ENCODE measurements around the gene PPP1R14C. TPM values are rescaled to one million over a fixed set of nuclear protein-coding genes. Genes with fewer than 3 reads are reported as not detected.

The PPP1R14C gene
- total RNA-seq, 4 donors from 2014 or later: 34.7 to 102 (median 79.7) TPM

DNA sequence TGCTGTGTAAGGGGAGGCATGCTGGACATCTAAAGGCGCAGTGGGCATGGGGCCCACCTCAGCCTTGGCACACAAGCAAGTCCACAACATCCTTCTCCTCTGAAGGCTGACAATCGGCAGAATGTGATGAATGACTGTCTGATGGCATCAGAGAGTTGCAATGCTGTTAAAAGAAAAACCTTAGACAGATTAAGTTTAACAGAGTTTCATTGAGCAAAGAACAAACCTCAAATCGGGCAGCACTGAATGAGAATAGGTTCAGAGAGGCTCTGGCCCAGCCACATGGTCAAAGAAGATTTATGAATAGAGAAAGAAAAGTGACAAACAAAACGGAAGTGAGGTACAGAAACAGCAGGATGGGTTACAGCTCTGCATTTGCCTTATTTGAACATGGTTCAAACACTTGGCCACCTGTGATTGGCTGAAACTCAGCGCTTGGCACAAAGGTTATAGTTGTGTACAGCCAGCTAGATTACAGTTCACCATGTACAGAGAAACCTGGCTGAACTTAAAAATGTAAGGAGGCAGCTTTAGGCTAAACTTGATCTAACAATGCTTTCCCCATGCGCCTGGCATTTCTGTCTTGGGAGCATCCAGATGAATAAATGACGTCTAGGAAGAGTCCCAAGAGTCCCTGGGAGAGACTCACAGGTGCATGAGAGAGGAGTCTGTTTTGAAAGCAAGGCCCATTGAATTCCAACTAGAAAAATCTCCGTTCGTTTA, 127.6 kb downstream of the PPP1R14C start:
- Histone ChIP-seq H3K36me3 (no peaks in the 10 kb centered on the region), H3K27me3 (no peaks in the 10 kb centered on the region), H3K4me1 (no peaks in the 10 kb centered on the region), H3K27ac (no peak overlapping the region), H3K4me3 (replicated peaks in 1 of 3) (no peak overlapping the region), H3K9me3 (no peaks in the 10 kb centered on the region)
- no peak for DNase-seq
- TF ChIP-seq POLR2A (IDR thresholded peaks at IDR 0.05): no peak
- TF ChIP-seq, protein P1, sequence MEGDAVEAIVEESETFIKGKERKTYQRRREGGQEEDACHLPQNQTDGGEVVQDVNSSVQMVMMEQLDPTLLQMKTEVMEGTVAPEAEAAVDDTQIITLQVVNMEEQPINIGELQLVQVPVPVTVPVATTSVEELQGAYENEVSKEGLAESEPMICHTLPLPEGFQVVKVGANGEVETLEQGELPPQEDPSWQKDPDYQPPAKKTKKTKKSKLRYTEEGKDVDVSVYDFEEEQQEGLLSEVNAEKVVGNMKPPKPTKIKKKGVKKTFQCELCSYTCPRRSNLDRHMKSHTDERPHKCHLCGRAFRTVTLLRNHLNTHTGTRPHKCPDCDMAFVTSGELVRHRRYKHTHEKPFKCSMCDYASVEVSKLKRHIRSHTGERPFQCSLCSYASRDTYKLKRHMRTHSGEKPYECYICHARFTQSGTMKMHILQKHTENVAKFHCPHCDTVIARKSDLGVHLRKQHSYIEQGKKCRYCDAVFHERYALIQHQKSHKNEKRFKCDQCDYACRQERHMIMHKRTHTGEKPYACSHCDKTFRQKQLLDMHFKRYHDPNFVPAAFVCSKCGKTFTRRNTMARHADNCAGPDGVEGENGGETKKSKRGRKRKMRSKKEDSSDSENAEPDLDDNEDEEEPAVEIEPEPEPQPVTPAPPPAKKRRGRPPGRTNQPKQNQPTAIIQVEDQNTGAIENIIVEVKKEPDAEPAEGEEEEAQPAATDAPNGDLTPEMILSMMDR (IDR thresholded peaks at IDR 0.05): no peak
- intact Hi-C loops (cut with DNase I): no loop called here
- 79 to 81% methylated on average over 9 of the region's 9 CpGs for WGBS, 2 donors

GRCh38 chr6:150271172-150271500, 128.3 kb downstream of the PPP1R14C start:
- TF ChIP-seq POLR2A (IDR thresholded peaks at IDR 0.05): no peak
- TF ChIP-seq, protein P1 (IDR thresholded peaks at IDR 0.05): no peak
- no peaks in the 10 kb centered on the region for H3K9me3 ChIP-seq
- H3K27me3 ChIP-seq: no peaks in the 10 kb centered on the region
- no peaks in the 10 kb centered on the region for H3K4me1 ChIP-seq
- intact Hi-C loops (cut with DNase I): no loop called here
- 100% methylated on average over 1 of the region's 1 CpG for WGBS, 2 donors
- no peak overlapping the region for H3K27ac ChIP-seq
- H3K36me3 ChIP-seq: no peaks in the 10 kb centered on the region
- no peak overlapping the region for H3K4me3 ChIP-seq (replicated peaks in 1 of 3)
- DNase-seq: no peak

DNA sequence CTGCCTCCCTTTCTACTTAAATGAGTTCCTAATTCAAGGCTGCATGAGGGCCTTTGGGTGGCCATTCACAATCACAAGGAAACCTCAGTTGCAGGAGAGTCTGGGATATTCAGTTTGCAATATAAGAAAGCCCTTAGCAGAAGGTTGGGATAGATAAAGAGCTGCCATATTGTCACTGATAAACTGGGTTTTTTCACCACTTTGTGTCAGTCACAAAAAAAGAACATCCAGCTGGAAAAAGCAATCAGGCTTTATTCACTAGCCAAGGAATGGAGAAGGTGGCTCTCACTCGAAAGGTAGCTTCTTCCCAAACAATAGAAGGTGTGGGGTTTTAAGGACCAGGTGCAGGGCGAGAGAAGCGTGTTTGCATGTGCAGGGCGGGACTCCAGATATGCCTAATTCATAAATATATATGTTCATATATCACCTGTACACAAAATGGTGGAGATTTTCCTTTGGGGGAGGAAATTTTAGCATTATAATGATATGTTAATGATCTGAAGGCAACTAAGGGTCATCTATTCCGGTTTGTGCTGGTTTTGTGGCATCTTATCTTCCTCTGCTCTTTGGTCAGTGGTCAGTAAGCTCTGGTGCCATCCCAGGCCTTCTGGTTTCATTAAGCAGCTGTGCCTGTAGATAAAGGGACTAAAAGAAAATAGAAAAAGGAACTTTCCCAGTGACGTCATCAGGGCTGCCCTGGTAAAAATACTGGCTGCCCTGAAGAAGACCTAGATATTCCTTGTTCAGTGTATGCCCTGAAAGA, 128.8 kb downstream of the PPP1R14C start:
- H3K36me3 ChIP-seq: no peaks in the 10 kb centered on the region
- DNase-seq: no peak
- intact Hi-C loops (cut with DNase I): no loop called here
- H3K9me3 ChIP-seq: no peaks in the 10 kb centered on the region
- 92 to 94% methylated on average over 6 of the region's 6 CpGs for WGBS, 2 donors
- TF ChIP-seq POLR2A (IDR thresholded peaks at IDR 0.05): no peak
- TF ChIP-seq, protein P1 (IDR thresholded peaks at IDR 0.05): no peak
- H3K4me1 ChIP-seq: no peaks in the 10 kb centered on the region
- no peak overlapping the region for H3K4me3 ChIP-seq (replicated peaks in 1 of 3)
- no peaks in the 10 kb centered on the region for H3K27me3 ChIP-seq
- no peak overlapping the region for H3K27ac ChIP-seq

DNA sequence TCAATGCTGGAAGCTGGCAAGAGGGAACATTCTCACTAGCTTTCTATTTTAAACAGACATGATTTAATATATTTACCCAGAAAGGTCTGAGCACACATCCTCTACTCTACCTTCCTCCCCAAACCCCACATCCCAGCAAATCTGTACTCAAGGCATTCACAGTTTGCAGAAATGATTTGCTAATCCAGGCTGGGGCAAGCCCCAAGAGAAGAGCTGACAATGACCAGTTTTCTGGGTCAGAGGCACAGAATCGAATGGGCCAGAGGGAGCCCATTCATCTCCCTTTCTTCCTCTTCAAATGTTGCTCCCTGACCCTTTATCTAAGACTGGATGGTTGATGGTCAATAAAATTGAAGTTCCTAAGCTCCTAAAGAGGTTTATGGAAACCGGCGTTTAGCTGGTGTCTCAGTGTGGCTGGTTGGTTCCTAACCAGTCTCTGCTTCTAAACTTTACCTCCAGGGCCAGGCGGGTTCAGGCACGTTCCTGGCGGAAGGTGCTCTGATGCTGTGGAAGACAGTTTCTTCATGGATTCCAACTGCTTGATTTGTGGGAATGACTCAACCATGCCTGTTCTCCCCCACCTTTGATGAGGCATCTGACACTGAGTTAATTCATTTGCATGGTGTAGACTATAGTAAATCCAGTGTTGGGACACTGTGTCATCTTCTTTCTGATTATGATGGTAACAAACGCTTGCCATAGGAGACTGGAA, 129.6 kb downstream of the PPP1R14C start:
- Histone ChIP-seq H3K27ac (no peak overlapping the region), H3K27me3 (no peaks in the 10 kb centered on the region), H3K4me3 (replicated peaks in 1 of 3) (no peak overlapping the region), H3K36me3 (no peaks in the 10 kb centered on the region), H3K4me1 (no peaks in the 10 kb centered on the region), H3K9me3 (no peaks in the 10 kb centered on the region)
- intact Hi-C loops (cut with DNase I): no loop called here
- no peak for TF ChIP-seq POLR2A (IDR thresholded peaks at IDR 0.05)
- TF ChIP-seq, protein P1 (IDR thresholded peaks at IDR 0.05): no peak
- 95 to 97% methylated on average over 7 of the region's 7 CpGs for WGBS, 2 donors
- no peak for DNase-seq

- Histone ChIP-seq H3K36me3 (no peaks in the 10 kb centered on the region), H3K4me3 (replicated peaks in 1 of 3) (no peak overlapping the region), H3K4me1 (no peaks in the 10 kb centered on the region), H3K9me3 (no peaks in the 10 kb centered on the region), H3K27me3 (no peaks in the 10 kb centered on the region), H3K27ac (no peak overlapping the region)
- no peak for DNase-seq
- TF ChIP-seq, protein P1 (IDR thresholded peaks at IDR 0.05): no peak
- no peak for TF ChIP-seq POLR2A (IDR thresholded peaks at IDR 0.05)
- 92% methylated on average over 2 of the region's 2 CpGs for WGBS, 2 donors
- intact Hi-C loops (cut with DNase I): no loop called here
Observed at GRCh38 chr6:150272976-150273315, 130.1 kb downstream of the PPP1R14C start.
